K562 (cell line): Measurements from ENCODE around the gene GCK. TPM values are rescaled to one million over a fixed set of nuclear protein-coding genes. Genes with fewer than 3 reads are reported as not detected.

ENCODE experiments used
- ATAC-seq: fragments of 200-7000 bp; cut with Tn5 transposase; 3 replicates; pipeline ENCODE4 v1.9.1; 2020; ENCODE audit warnings: moderate library complexity
- BruUV-seq: library from RNA; stranded (reverse); fragments of 400-500 nt; replicated peaks from 2 replicates; lab custom pipeline; 2021; lab: Mats Ljungman, UMichigan
- CTCF ChIA-PET: fragments of 300-600 bp; formaldehyde crosslinking; extraction: SDS; loops from one replicate; lab custom pipeline; 2021; ENCODE audit warnings: low intra/inter-chr PET ratio; lab: Yijun Ruan, JAX
- POLR2A ChIA-PET: fragments of 300-600, 350-650 bp; sonication (Branson Sonifier 250); formaldehyde crosslinking; extraction: SDS; loops from one replicate; lab custom pipeline; 2021; ENCODE audit warnings: antibody characterized with exemption, inconsistent platforms; lab: Yijun Ruan, JAX
- DNase-seq, 4 experiments: peaks; one replicate each; pipeline versions ENCODE4 v3.0.0 to v3.0.0-alpha.2; 2011 to 2018; ENCODE audit warnings: low spot score in 3 of 4, mixed read lengths in 3 of 4; ENCODE audit errors: extremely low read depth in 1 of 4
- FAIRE-seq: peaks from 2 replicates; lab custom pipeline; 2011; peaks lifted over from hg19 to GRCh38; lab: Jason Lieb, UNC
- H2AFZ ChIP-seq: 2 replicates; pipeline ENCODE4 v1.6.0; 2011; ENCODE audit warnings: low read depth, low read length, control low read depth, inconsistent platforms
- H3K27ac ChIP-seq: fragments of 200-600 bp; 3 replicates; pipeline ENCODE4 v1.8.0; 2011; ENCODE audit warnings: low read depth, mild to moderate bottlenecking, control low read depth, inconsistent platforms, low read length, moderate library complexity, mixed read lengths; ENCODE audit errors: extremely low read depth
- H3K27me3 ChIP-seq, 2 experiments: fragments of 300-600 bp in 1 of 2; 2 replicates in 1 of 2; 3 replicates in 1 of 2; pipeline versions ENCODE4 v1.6.0 to v1.8.0; 2011; ENCODE audit warnings: inconsistent platforms in 2 of 2, low read length in 2 of 2, mild to moderate bottlenecking in 1 of 2, mixed read lengths in 1 of 2, moderate library complexity in 1 of 2; ENCODE audit not compliant: control insufficient read depth in 2 of 2, insufficient read depth in 2 of 2
- H3K36me3 ChIP-seq: fragments of 300-600 bp; 3 replicates; pipeline ENCODE4 v1.8.0; 2011; ENCODE audit warnings: mild to moderate bottlenecking, low read length, inconsistent platforms; ENCODE audit not compliant: control insufficient read depth, insufficient read depth
- H3K4me1 ChIP-seq, 2 experiments: fragments of 200-600 bp in 1 of 2; replicated peaks in 1 of 2; 2 replicates in 1 of 2; 3 replicates in 1 of 2; pipeline versions ENCODE4 v1.5.1 to v1.8.0; 2011; ENCODE audit warnings: inconsistent platforms in 2 of 2, low read length in 2 of 2, mild to moderate bottlenecking in 1 of 2, mixed read lengths in 1 of 2, moderate library complexity in 1 of 2; ENCODE audit not compliant: control insufficient read depth in 2 of 2, insufficient read depth in 2 of 2
- H3K4me2 ChIP-seq: 2 replicates; pipeline ENCODE4 v1.6.1; 2011; ENCODE audit warnings: low read length, control low read depth, inconsistent platforms, mixed read lengths; ENCODE audit not compliant: insufficient read depth
- H3K4me3 ChIP-seq: fragments of 200-600 bp; sonication (generic), shearing (Covaris generic); 2 replicates; pipeline ENCODE4 v1.5.1; 2016; ENCODE audit warnings: control low read depth, inconsistent platforms
- H3K79me2 ChIP-seq: fragments of 200-600 bp; 3 replicates; pipeline ENCODE4 v1.8.0; 2011; ENCODE audit warnings: low read length, inconsistent platforms; ENCODE audit not compliant: control insufficient read depth, insufficient read depth
- H3K9ac ChIP-seq, 2 experiments: 2 replicates each; pipeline versions ENCODE4 v1.6.0 to v1.6.1; 2011; ENCODE audit warnings: low read depth in 2 of 2, low read length in 2 of 2, control low read depth in 1 of 2, inconsistent platforms in 1 of 2, mild to moderate bottlenecking in 1 of 2, mixed read lengths in 1 of 2; ENCODE audit not compliant: insufficient read depth in 1 of 2
- H3K9me1 ChIP-seq: one replicate; pipeline ENCODE4 v1.6.0; 2011; ENCODE audit warnings: inconsistent platforms, mild to moderate bottlenecking, low read length, moderate library complexity; ENCODE audit not compliant: control insufficient read depth, insufficient read depth
- H3K9me3 ChIP-seq: replicated peaks from 2 replicates; pipeline ENCODE4 v1.5.1; 2011; ENCODE audit warnings: low read depth, low read length, inconsistent platforms; ENCODE audit not compliant: control insufficient read depth, insufficient read depth
- H4K20me1 ChIP-seq: replicated peaks from 2 replicates; pipeline ENCODE4 v1.6.1; 2011; ENCODE audit warnings: low read length, inconsistent platforms, mixed read lengths; ENCODE audit not compliant: control insufficient read depth, insufficient read depth
- ARID2 ChIP-seq: fragments of 450-650 bp; IDR thresholded peaks from 2 replicates; pipeline ENCODE4 v1.6.1; 2017; ENCODE audit warnings: antibody characterized with exemption, mild to moderate bottlenecking
- ATF1 ChIP-seq, 2 experiments: fragments of 450-650 bp in 1 of 2; IDR thresholded peaks; 2 replicates each; pipeline ENCODE4 v1.6.1; 2016; ENCODE audit warnings: missing compliant biosample characterization in 1 of 2, missing genetic modification characterization in 1 of 2
- CREM ChIP-seq: IDR thresholded peaks from 2 replicates; pipeline ENCODE4 v1.6.1; 2014; ENCODE audit warnings: antibody characterized with exemption, low read depth
- FOXK1 ChIP-seq: sonication (generic); formaldehyde crosslinking; IDR thresholded peaks from 2 replicates; pipeline ENCODE4 v1.8.0; 2022; ENCODE audit warnings: missing genetic modification reagents, mild to moderate bottlenecking, borderline replicate concordance
- IFI16 ChIP-seq: fragments of 250-450 bp; sonication (Bioruptor Pico); IDR thresholded peaks from 2 replicates; pipeline ENCODE4 v2.1.2; 2022; ENCODE audit warnings: mild to moderate bottlenecking, inconsistent platforms
- MAFK ChIP-seq: IDR thresholded peaks from 2 replicates; pipeline ENCODE4 v1.6.1; 2011; ENCODE audit warnings: low read length, improper control_type of control experiment
- MAZ ChIP-seq, 2 experiments: fragments of 450-650 bp in 1 of 2; sonication (generic) in 1 of 2; formaldehyde crosslinking; IDR thresholded peaks in 1 of 2; conservative IDR thresholded peaks in 1 of 2; 2 replicates each; pipeline versions ENCODE4 v1.4.0 to v1.5.0; 2020; ENCODE audit warnings: mild to moderate bottlenecking in 1 of 2, missing genetic modification reagents in 1 of 2
- SMC3 ChIP-seq: conservative IDR thresholded peaks from 2 replicates; pipeline ENCODE4 v1.6.1; 2011; ENCODE audit warnings: low read depth, low read length, improper control_type of control experiment; ENCODE audit not compliant: insufficient read depth
- ZNF780A ChIP-seq: fragments of 250-450 bp; sonication (Bioruptor Pico); IDR thresholded peaks from 2 replicates; pipeline ENCODE4 v1.5.0; 2021; ENCODE audit warnings: mild to moderate bottlenecking
- WGBS: fragments of 100-300 bp; shearing (Covaris generic); methylation state at CpG from one replicate; pipeline ENCODE4 v1.1.6; 2016; ENCODE audit warnings: low coverage, mixed read lengths; ENCODE audit not compliant: insufficient coverage; ENCODE audit errors: missing lambda C conversion rate; 5-methylcytosine and 5-hydroxymethylcytosine counted together
- in situ Hi-C: fragments of 300-500 bp; cut with MboI; formaldehyde crosslinking; loops from 4 replicates; pipeline ENCODE4 v1.15.0; 2018; ENCODE audit warnings: inconsistent platforms, mixed read lengths
- intact Hi-C: fragments of 100-400 bp; cut with micrococcal nuclease; formaldehyde crosslinking; loops from 2 replicates; pipeline ENCODE4 v1.14.2; 2022
- polyA plus RNA-seq, 8 experiments: library from polyadenylated mRNA; depleted of rRNA in 4 of 8; stranded (reverse) in 5 of 8; unstranded in 3 of 8; fragments of >200 nt; fragmentation: Nextera tagmentation in 2 of 8; fragmentation: Illumina TruSeq in 1 of 8; extraction: Ambion mirVana in 2 of 8; extraction: Trizol in 1 of 8; gene quantifications; 2 replicates each; pipeline versions ENCODE4 v1.2.1 to v1.2.3, GENCODE V29; 2011 to 2014; ENCODE audit warnings: inconsistent platforms in 1 of 8, missing spikeins in 1 of 8
- total RNA-seq, 7 experiments: library from RNA; depleted of rRNA in 6 of 7; stranded (reverse); fragments of >200 nt in 6 of 7; fragmentation: Illumina TruSeq in 2 of 7; extraction: Trizol in 2 of 7; gene quantifications; 2 replicates each; pipeline versions ENCODE4 v1.2.1 to v1.2.3, GENCODE V29; 2011 to 2021; ENCODE audit warnings: low replicate concordance in 1 of 7
- TF ChIP-seq, protein P1 (sequence below), 2 experiments: fragments of 450-650 bp; formaldehyde crosslinking in 1 of 2; IDR thresholded peaks; 2 replicates each; pipeline versions ENCODE4 v1.4.0 to v1.6.1; 2014 to 2020; ENCODE audit warnings: mild to moderate bottlenecking in 2 of 2, borderline replicate concordance in 1 of 2, low read depth in 1 of 2
- TF ChIP-seq, protein P2 (sequence below), 3 experiments: IDR thresholded peaks in 2 of 3; conservative IDR thresholded peaks in 1 of 3; 2 replicates each; pipeline ENCODE4 v1.5.1; 2011 to 2012; ENCODE audit warnings: low read length in 3 of 3, mild to moderate bottlenecking in 3 of 3, control low read depth in 2 of 3, improper control_type of control experiment in 1 of 3, inconsistent platforms in 1 of 3, low read depth in 1 of 3, mixed read lengths in 1 of 3, moderate library complexity in 1 of 3; ENCODE audit not compliant: insufficient read depth in 2 of 3

The GCK gene
- total and polyA plus RNA-seq, 9 of the 15 experiments (the other 6 are each of a cell fraction or from before 2014, with no cell fraction given) = 0.11 to 0.55 (median 0.16) TPM; not detected in 3

DNA sequence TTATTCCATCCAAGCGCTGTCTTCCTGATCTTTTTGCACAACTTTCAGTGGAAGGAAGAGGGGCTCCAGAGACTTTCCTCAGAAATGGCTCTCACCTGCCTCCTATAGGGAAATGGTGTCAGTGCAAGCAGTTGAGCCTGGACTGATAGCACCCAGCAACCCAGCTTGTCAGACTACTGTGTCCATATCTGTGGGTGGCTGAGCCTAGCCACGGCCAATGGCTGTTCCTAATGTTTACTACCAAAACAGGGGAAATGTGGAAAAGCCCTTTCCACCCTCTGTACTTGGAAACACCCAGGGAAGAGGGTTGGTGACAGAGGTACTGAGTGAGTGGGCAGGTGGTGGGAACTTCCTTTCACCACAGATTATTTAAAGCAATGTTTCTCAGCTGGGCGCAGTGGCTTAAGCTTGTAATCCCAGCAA is 7.2 kb upstream of the GCK start:
- Histone ChIP-seq H3K9me1 (no peaks in the 10 kb centered on the region), H3K36me3 (no peaks in the 10 kb centered on the region), H3K27ac (no peak overlapping the region), H4K20me1 (no peaks in the 10 kb centered on the region), H2AFZ (peak overlapping the region; percentile 82), H3K27me3 (no peaks in the 10 kb centered on the region), H3K9ac (no peak overlapping the region; a peak in 1 of 4 replicates), H3K4me2 (0 out of 2 replicates have a peak overlapping the region, but pooled peaks have one; percentile 14), H3K9me3 (no peaks in the 10 kb centered on the region), H3K4me3 (no peak overlapping the region), H3K4me1 (peaks cover 2 to 3% of the 10 kb centered on the region in 2 experiments; a peak in 3 of 5 replicates), H3K79me2 (peaks cover 7% of the 10 kb centered on the region)
- FAIRE-seq = peak; percentile 94
- in situ Hi-C loops = no loop called here
- no TSS peak for BruUV-seq
- peak; percentile 70 for ATAC-seq
- ChIA-PET CTCF (interaction anchor here (0.8 to 1.0 kb wide), 2 partner anchors 65 to 130 kb away, joined by 4 read pairs; no protein-coding TSS in a partner anchor), POLR2A (interaction anchor here (0.6 to 2.0 kb wide), 5 partner anchors 9 to 129 kb away, joined by 3 to 6 read pairs (median 4); no protein-coding TSS in a partner anchor)
- 30% methylated on average over 3 of the region's 3 CpGs for WGBS
- intact Hi-C loops = loop anchor here (1.0 to 5.0 kb wide), 4 partner anchors 49 to 124 kb away; no protein-coding TSS in a partner anchor
- DNase-seq = peak; percentile 61 to 80 (median 72)
- TF ChIP-seq ZNF780A (CRISPR knock-in tag) (no peak), FOXK1 (no peak), MAZ (CRISPR knock-in tag; conservative IDR thresholded peaks at IDR 0.05 in 1 of 2, IDR thresholded peaks at IDR 0.05 in 1 of 2) (0 out of 4 replicates have a peak, but pooled peaks of 1 of the 2 experiments have one; percentile 30), IFI16 (CRISPR knock-in tag) (no peak), CREM (peak; percentile 47; the same call in 1 of the 2 replicates), ATF1 (CRISPR knock-in tag; IDR thresholded peaks at IDR 0.05) (no peak), ATF1 (tag; IDR thresholded peaks at IDR 0.05) (no peak), MAFK (0 out of 2 replicates have a peak, but pooled peaks have one; percentile 7), ARID2 (0 out of 2 replicates have a peak, but pooled peaks have one; percentile 45), SMC3 (peak; percentile 66)
- TF ChIP-seq, protein P1, sequence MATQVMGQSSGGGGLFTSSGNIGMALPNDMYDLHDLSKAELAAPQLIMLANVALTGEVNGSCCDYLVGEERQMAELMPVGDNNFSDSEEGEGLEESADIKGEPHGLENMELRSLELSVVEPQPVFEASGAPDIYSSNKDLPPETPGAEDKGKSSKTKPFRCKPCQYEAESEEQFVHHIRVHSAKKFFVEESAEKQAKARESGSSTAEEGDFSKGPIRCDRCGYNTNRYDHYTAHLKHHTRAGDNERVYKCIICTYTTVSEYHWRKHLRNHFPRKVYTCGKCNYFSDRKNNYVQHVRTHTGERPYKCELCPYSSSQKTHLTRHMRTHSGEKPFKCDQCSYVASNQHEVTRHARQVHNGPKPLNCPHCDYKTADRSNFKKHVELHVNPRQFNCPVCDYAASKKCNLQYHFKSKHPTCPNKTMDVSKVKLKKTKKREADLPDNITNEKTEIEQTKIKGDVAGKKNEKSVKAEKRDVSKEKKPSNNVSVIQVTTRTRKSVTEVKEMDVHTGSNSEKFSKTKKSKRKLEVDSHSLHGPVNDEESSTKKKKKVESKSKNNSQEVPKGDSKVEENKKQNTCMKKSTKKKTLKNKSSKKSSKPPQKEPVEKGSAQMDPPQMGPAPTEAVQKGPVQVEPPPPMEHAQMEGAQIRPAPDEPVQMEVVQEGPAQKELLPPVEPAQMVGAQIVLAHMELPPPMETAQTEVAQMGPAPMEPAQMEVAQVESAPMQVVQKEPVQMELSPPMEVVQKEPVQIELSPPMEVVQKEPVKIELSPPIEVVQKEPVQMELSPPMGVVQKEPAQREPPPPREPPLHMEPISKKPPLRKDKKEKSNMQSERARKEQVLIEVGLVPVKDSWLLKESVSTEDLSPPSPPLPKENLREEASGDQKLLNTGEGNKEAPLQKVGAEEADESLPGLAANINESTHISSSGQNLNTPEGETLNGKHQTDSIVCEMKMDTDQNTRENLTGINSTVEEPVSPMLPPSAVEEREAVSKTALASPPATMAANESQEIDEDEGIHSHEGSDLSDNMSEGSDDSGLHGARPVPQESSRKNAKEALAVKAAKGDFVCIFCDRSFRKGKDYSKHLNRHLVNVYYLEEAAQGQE (IDR thresholded peaks at IDR 0.05; ENCODE audit: borderline replicate concordance) = peak; percentile 81
- TF ChIP-seq, protein P1 (CRISPR knock-in tag; IDR thresholded peaks at IDR 0.05; ENCODE audit: low read depth) = no peak
- TF ChIP-seq, protein P2, sequence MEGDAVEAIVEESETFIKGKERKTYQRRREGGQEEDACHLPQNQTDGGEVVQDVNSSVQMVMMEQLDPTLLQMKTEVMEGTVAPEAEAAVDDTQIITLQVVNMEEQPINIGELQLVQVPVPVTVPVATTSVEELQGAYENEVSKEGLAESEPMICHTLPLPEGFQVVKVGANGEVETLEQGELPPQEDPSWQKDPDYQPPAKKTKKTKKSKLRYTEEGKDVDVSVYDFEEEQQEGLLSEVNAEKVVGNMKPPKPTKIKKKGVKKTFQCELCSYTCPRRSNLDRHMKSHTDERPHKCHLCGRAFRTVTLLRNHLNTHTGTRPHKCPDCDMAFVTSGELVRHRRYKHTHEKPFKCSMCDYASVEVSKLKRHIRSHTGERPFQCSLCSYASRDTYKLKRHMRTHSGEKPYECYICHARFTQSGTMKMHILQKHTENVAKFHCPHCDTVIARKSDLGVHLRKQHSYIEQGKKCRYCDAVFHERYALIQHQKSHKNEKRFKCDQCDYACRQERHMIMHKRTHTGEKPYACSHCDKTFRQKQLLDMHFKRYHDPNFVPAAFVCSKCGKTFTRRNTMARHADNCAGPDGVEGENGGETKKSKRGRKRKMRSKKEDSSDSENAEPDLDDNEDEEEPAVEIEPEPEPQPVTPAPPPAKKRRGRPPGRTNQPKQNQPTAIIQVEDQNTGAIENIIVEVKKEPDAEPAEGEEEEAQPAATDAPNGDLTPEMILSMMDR (IDR thresholded peaks at IDR 0.05 in 2 of 3, conservative IDR thresholded peaks at IDR 0.05 in 1 of 3; ENCODE audit: insufficient read depth in 2 of 3, low read depth in 1 of 3, low read length in 3 of 3) = peak; percentile 82 to 88 (median 85)
